ENCODE data around the gene BTBD1. TPM values are rescaled to one million over a fixed set of nuclear protein-coding genes. Genes with fewer than 3 reads are reported as not detected.

BTBD1 gene
- total RNA-seq, 2 donors from 2014 or later: 116 to 206 TPM

GRCh38 chr15:83108266-83109219 is 41.5 kb upstream of the BTBD1 start:
- peak overlapping the region; percentile 52 to 76 for H3K27ac ChIP-seq
- no peak for TF ChIP-seq CTCF (IDR thresholded peaks at IDR 0.05)
- H3K27me3 ChIP-seq: no peaks in the 10 kb centered on the region
- peaks cover 0 to 50% of the 10 kb centered on the region in 2 donors for H3K4me1 ChIP-seq
- H3K36me3 ChIP-seq: no peaks in the 10 kb centered on the region
- H3K9me3 ChIP-seq: no peaks in the 10 kb centered on the region
- H3K4me3 ChIP-seq: peak overlapping the region; percentile 51 to 70
- DNase-seq (ENCODE audit: low spot score): peak; percentile 72

GRCh38 chr15:83107841-83108181 is 40.8 kb upstream of the BTBD1 start:
- Histone ChIP-seq H3K27me3 (no peaks in the 10 kb centered on the region), H3K36me3 (no peaks in the 10 kb centered on the region), H3K9me3 (no peaks in the 10 kb centered on the region), H3K4me3 (peak overlapping the region; percentile 51 to 70), H3K27ac (peak overlapping the region; percentile 52 to 76), H3K4me1 (peaks cover 0 to 42% of the 10 kb centered on the region in 2 donors)
- no peak for DNase-seq (ENCODE audit: low spot score)
- no peak for TF ChIP-seq CTCF (IDR thresholded peaks at IDR 0.05)

DNA sequence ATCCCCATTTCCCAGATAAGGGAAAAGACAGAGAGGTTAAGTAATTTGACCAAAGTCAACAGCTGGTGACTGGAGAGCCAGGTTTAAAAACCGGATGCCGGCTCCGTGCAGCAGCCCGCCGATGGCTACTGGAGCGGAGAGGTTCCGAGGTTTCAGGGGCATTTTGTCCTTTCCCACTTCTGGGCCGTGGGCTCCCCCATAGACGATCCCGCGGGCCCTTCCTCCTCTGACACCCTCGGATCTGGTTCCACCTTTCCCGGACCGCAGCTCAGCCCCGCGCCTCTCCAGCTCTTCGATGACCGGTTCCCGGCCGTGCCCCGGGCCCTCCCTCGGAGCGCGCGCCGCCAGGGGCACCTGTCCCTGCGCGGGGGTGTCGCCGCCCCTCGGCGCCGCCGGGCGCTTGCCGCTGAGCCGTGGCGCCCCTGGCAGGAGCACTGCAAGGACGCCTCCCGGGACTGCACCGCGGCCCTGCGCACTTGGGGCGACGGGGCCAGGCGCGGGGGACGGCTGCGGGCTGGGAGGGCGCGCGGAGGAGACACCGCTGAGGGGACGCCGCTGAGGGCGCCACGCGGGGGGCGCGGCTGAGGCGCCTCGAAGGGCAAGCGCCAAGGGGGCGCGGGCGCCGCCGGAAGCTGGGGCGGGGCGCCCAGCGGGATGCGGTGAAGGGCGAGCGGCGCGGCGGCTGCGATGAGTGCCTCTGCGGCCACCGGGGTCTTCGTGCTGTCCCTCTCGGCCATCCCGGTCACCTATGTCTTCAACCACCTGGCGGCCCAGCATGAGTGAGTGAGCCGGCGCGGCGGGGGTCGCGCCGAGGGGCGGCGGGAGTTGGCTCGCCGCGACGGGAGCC is 40.2 kb upstream of the BTBD1 start, which contains the start of gene TM6SF1:
TSS of gene TM6SF1 (plus strand) at position 652 of the 847 bp plus-strand sequence. CDS start at position 688, 36 bp downstream.
- Histone ChIP-seq H3K27ac (peak within 1 kb of the TSS; percentile 52 to 76), H3K4me1 (peaks cover 0 to 36% of the 10 kb centered on the region in 2 donors), H3K27me3 (no peaks in the 10 kb centered on the region), H3K9me3 (no peaks in the 10 kb centered on the region), H3K36me3 (no peaks in the 10 kb centered on the region), H3K4me3 (peak within 1 kb of the TSS; percentile 51 to 70)
- DNase-seq (ENCODE audit: low spot score): no peak
- no peak for TF ChIP-seq CTCF (IDR thresholded peaks at IDR 0.05)

DNA sequence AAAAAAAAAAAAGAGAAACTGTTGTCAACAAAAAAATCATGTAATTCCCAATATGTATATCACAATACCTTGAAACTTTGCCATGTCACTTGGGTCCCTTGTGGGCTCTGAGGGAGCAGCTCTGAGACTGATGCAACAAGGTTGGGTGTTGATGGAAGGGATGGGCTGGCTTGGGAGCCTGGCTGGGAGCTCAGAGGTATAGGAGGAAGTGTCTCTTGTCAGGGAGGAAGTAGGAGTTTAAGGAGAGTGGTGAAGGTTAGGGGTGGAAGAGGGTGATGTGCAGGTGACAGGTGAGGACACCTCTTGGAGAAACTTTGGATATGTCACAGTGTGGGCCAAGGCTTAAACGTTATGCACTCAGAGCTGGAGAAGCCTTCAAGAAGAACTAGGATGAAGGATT is 38.4 kb upstream of the BTBD1 start:
- H3K27ac ChIP-seq: no peak overlapping the region
- H3K4me1 ChIP-seq: peaks cover 0 to 33% of the 10 kb centered on the region in 2 donors
- H3K4me3 ChIP-seq: no peak overlapping the region
- no peak for TF ChIP-seq CTCF (IDR thresholded peaks at IDR 0.05)
- H3K9me3 ChIP-seq: no peaks in the 10 kb centered on the region
- no peaks in the 10 kb centered on the region for H3K36me3 ChIP-seq
- peak; percentile 51 for DNase-seq (ENCODE audit: low spot score)
- no peaks in the 10 kb centered on the region for H3K27me3 ChIP-seq

- TF ChIP-seq CTCF (IDR thresholded peaks at IDR 0.05): no peak
- DNase-seq (ENCODE audit: low spot score): peak; percentile 42
- Histone ChIP-seq H3K4me3 (no peak overlapping the region), H3K36me3 (no peaks in the 10 kb centered on the region), H3K27ac (no peak overlapping the region), H3K9me3 (no peaks in the 10 kb centered on the region), H3K27me3 (no peaks in the 10 kb centered on the region), H3K4me1 (peaks cover 0 to 33% of the 10 kb centered on the region in 2 donors)
Observed at GRCh38 chr15:83104141-83104540, 37.1 kb upstream of the BTBD1 start.

Measured in right atrium auricular region (tissue), 2 donors.